HCT116 (cell line): ENCODE data around the gene ANKRD29. TPM values are rescaled to one million over a fixed set of nuclear protein-coding genes. Genes with fewer than 3 reads are reported as not detected.

Source experiments
- ATAC-seq: fragments of 200-7000 bp; cut with Tn5 transposase; 2 replicates; pipeline ENCODE4 v1.9.1; 2020; ENCODE audit warnings: mild to moderate bottlenecking, moderate library complexity
- BruUV-seq: library from RNA; stranded (reverse); fragments of 400-500 nt; replicated peaks from 2 replicates; lab custom pipeline; 2021; lab: Mats Ljungman, UMichigan
- CTCF ChIA-PET: fragments of 300-600 bp; sonication (Branson Sonifier 250); formaldehyde crosslinking; loops from one replicate; lab custom pipeline; 2021; ENCODE audit warnings: antibody characterized with exemption; lab: Charles Lee
- POLR2A ChIA-PET: fragments of 300-600, 350-600 bp; sonication (Branson Sonifier 250); formaldehyde crosslinking; loops from one replicate; lab custom pipeline; 2021; ENCODE audit warnings: antibody characterized with exemption; lab: Charles Lee
- RAD21 ChIA-PET, 2 experiments: fragments of 300-600 bp; sonication (Branson Sonifier 250); formaldehyde crosslinking; loops; one replicate each; lab custom pipeline; 2023; ENCODE audit warnings: low total read pairs in 2 of 2; ENCODE audit not compliant: uncharacterized antibody in 2 of 2, unreplicated experiment in 2 of 2, low non-redundant PET in 1 of 2; lab: Charles Lee
- DNase-seq: peaks from one replicate; pipeline ENCODE4 v3.0.0-alpha.2; 2010; ENCODE audit warnings: low read depth, low spot score
- H2AFZ ChIP-seq: fragments of 200-600 bp; shearing (Covaris generic), sonication (generic); 2 replicates; pipeline ENCODE4 v1.6.1; 2017; ENCODE audit warnings: low read depth, mixed run types, mixed read lengths, antibody characterized with exemption, low read length; ENCODE audit not compliant: poor library complexity, severe bottlenecking
- H3K27ac ChIP-seq: 2 replicates; pipeline ENCODE4 v1.5.1; 2012; ENCODE audit warnings: low read depth, low read length
- H3K27me3 ChIP-seq: fragments of 200-600 bp; sonication (generic); 2 replicates; pipeline ENCODE4 v1.6.1; 2016; ENCODE audit warnings: mixed run types, low read length, mixed read lengths; ENCODE audit not compliant: insufficient read depth
- H3K36me3 ChIP-seq, 2 experiments: fragments of 200-500 bp in 1 of 2; fragments of 200-600 bp in 1 of 2; sonication (Bioruptor generic) in 1 of 2; sonication (generic) in 1 of 2; 2 replicates each; pipeline versions ENCODE4 v1.5.1 to v1.6.1; 2014 to 2016; ENCODE audit warnings: low read length in 2 of 2, inconsistent platforms in 1 of 2, mixed read lengths in 1 of 2, mixed run types in 1 of 2; ENCODE audit not compliant: insufficient read depth in 2 of 2, control insufficient read depth in 1 of 2
- H3K4me1 ChIP-seq, 2 experiments: fragments of 200-600 bp in 1 of 2; sonication (generic) in 1 of 2; 2 replicates each; pipeline versions ENCODE4 v1.5.1 to v1.6.1; 2012 to 2017; ENCODE audit warnings: low read length in 2 of 2, inconsistent platforms in 1 of 2, mild to moderate bottlenecking in 1 of 2, mixed read lengths in 1 of 2, mixed run types in 1 of 2, moderate library complexity in 1 of 2; ENCODE audit not compliant: insufficient read depth in 2 of 2, control insufficient read depth in 1 of 2
- H3K4me2 ChIP-seq: fragments of 200-600 bp; sonication (generic); 2 replicates; pipeline ENCODE4 v1.6.1; 2017; ENCODE audit warnings: mixed run types, low read length, mixed read lengths
- H3K4me3 ChIP-seq, 2 experiments: fragments of 200-600 bp in 1 of 2; sonication (generic) in 1 of 2; replicated peaks in 1 of 2; 2 replicates each; pipeline ENCODE4 v1.5.1; 2011 to 2016; ENCODE audit warnings: low read length in 2 of 2, control low read depth in 1 of 2, low read depth in 1 of 2, mild to moderate bottlenecking in 1 of 2, mixed read lengths in 1 of 2, mixed run types in 1 of 2
- H3K79me2 ChIP-seq: fragments of 200-600 bp; sonication (generic); 2 replicates; pipeline ENCODE4 v1.6.1; 2017; ENCODE audit warnings: mild to moderate bottlenecking, mixed run types, low read length, moderate library complexity, mixed read lengths; ENCODE audit not compliant: insufficient read depth
- H3K9ac ChIP-seq: fragments of 200-600 bp; sonication (generic); 2 replicates; pipeline ENCODE4 v1.6.1; 2016; ENCODE audit warnings: low read length, mixed read lengths
- H3K9me2 ChIP-seq: fragments of 200-600 bp; sonication (generic), shearing (Covaris generic); 2 replicates; pipeline ENCODE4 v1.6.1; 2017; ENCODE audit warnings: mixed run types, mild to moderate bottlenecking, moderate library complexity; ENCODE audit not compliant: insufficient read depth
- H3K9me3 ChIP-seq, 2 experiments: fragments of 200-500 bp in 1 of 2; fragments of 200-600 bp in 1 of 2; sonication (Bioruptor generic) in 1 of 2; sonication (generic) in 1 of 2; 2 replicates each; pipeline ENCODE4 v1.6.1; 2014 to 2017; ENCODE audit warnings: low read length in 2 of 2, mixed read lengths in 2 of 2, inconsistent platforms in 1 of 2, low read depth in 1 of 2, mild to moderate bottlenecking in 1 of 2, mixed run types in 1 of 2, moderate library complexity in 1 of 2; ENCODE audit not compliant: control insufficient read depth in 1 of 2, insufficient read depth in 1 of 2
- H4K20me1 ChIP-seq: fragments of 200-600 bp; sonication (generic), shearing (Covaris generic); 2 replicates; pipeline ENCODE4 v1.6.1; 2017; ENCODE audit warnings: mixed run types, mild to moderate bottlenecking, moderate library complexity; ENCODE audit not compliant: insufficient read depth
- CBX3 ChIP-seq: IDR thresholded peaks from 2 replicates; pipeline ENCODE4 v1.6.1; 2012; ENCODE audit warnings: low read depth
- CEBPB ChIP-seq: IDR thresholded peaks from 2 replicates; pipeline ENCODE4 v1.6.1; 2012; ENCODE audit warnings: low read depth
- EGR1 ChIP-seq: IDR thresholded peaks from 2 replicates; pipeline ENCODE4 v1.6.1; 2012; ENCODE audit warnings: low read depth
- ELF1 ChIP-seq: IDR thresholded peaks from 2 replicates; pipeline ENCODE4 v1.6.1; 2012; ENCODE audit warnings: low read depth, borderline replicate concordance
- EZH2 ChIP-seq: fragments of 200-600 bp; sonication (generic); IDR thresholded peaks from 2 replicates; pipeline ENCODE4 v1.6.1; 2017; ENCODE audit warnings: antibody characterized with exemption, mixed run types
- POLR2A ChIP-seq: IDR thresholded peaks from 2 replicates; pipeline ENCODE4 v1.7.0; 2011; ENCODE audit warnings: borderline replicate concordance; ENCODE audit not compliant: insufficient read depth, insufficient read length; ENCODE audit errors: extremely low read depth
- POLR2AphosphoS5 ChIP-seq: IDR thresholded peaks from 2 replicates; pipeline ENCODE4 v1.6.1; 2011; ENCODE audit warnings: mild to moderate bottlenecking, low read depth, low read length, moderate library complexity
- SP1 ChIP-seq: IDR thresholded peaks from 2 replicates; pipeline ENCODE4 v1.6.1; 2012; ENCODE audit warnings: low read depth
- TCF7L2 ChIP-seq: IDR thresholded peaks from 2 replicates; pipeline ENCODE4 v1.7.0; 2011; ENCODE audit warnings: borderline replicate concordance, inconsistent platforms; ENCODE audit not compliant: insufficient read depth, insufficient read length; ENCODE audit errors: extremely low read depth
- YY1 ChIP-seq: IDR thresholded peaks from 2 replicates; pipeline ENCODE4 v1.6.1; 2011; ENCODE audit warnings: low read length, low read depth, moderate library complexity, mild to moderate bottlenecking; ENCODE audit not compliant: insufficient replicate concordance; ENCODE audit errors: extremely low read depth
- ZFX ChIP-seq: fragments of 450-650 bp; IDR thresholded peaks from 2 replicates; pipeline ENCODE4 v1.6.1; 2017
- intact Hi-C: fragments of 100-400 bp; cut with micrococcal nuclease; formaldehyde crosslinking; loops from 2 replicates; pipeline ENCODE4 v1.10.0; 2022
- total RNA-seq: library from RNA; stranded (reverse); gene quantifications from one replicate; pipeline ENCODE4 v1.2.1, GENCODE V29; 2021; ENCODE audit not compliant: unreplicated experiment
- TF ChIP-seq, protein P1 (sequence below): IDR thresholded peaks from 2 replicates; pipeline ENCODE4 v1.6.1; 2012
- TF ChIP-seq, protein P2 (sequence below): IDR thresholded peaks from 2 replicates; pipeline ENCODE4 v1.6.1; 2012

ANKRD29 gene
- total RNA-seq, 1 experiment from 2014 or later, result 8.8 TPM

DNA sequence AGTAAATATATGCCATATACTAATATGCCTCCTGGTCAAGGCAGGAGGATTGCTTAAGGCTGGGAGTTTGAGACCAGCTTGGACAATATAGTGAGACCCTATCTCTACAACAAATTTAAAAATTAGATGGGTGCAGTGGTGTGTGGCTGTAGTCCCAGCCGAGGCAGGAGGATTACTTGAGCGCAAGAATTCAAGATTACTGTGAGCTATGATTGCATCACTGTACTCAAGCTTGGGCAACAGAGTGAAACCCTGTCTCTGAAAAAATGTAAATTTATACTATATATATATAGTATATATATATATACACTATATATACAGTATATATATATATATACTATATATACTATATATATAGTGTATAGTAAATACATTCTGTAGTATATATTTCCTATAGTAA lies 46.5 kb downstream of the ANKRD29 start:
- no peaks in the 10 kb centered on the region for H3K4me1 ChIP-seq
- H3K4me2 ChIP-seq, result no peak overlapping the region
- no peaks in the 10 kb centered on the region for H3K36me3 ChIP-seq
- H3K4me3 ChIP-seq, result no peak overlapping the region
- H4K20me1 ChIP-seq, result no peaks in the 10 kb centered on the region
- ChIA-PET RAD21 (no interaction called here), CTCF (no interaction called here), POLR2A (interaction anchor here (1.7 kb wide), 1 partner anchor 11 kb away, joined by 4 read pairs; no protein-coding TSS in a partner anchor)
- H3K9me2 ChIP-seq, result no peaks in the 10 kb centered on the region
- H3K9me3 ChIP-seq, result no peaks in the 10 kb centered on the region
- ATAC-seq, result no peak
- no TSS peak for BruUV-seq
- no peak for DNase-seq
- H3K27ac ChIP-seq, result no peak overlapping the region
- H3K79me2 ChIP-seq, result no peaks in the 10 kb centered on the region
- TF ChIP-seq, protein P1, sequence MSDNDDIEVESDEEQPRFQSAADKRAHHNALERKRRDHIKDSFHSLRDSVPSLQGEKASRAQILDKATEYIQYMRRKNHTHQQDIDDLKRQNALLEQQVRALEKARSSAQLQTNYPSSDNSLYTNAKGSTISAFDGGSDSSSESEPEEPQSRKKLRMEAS, result no peak
- TF ChIP-seq CBX3, result no peak
- TF ChIP-seq SP1, result no peak
- TF ChIP-seq EGR1, result no peak
- TF ChIP-seq YY1, result no peak
- TF ChIP-seq, protein P2, sequence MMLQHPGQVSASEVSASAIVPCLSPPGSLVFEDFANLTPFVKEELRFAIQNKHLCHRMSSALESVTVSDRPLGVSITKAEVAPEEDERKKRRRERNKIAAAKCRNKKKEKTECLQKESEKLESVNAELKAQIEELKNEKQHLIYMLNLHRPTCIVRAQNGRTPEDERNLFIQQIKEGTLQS, result no peak
- TF ChIP-seq TCF7L2, result no peak
- no peak for TF ChIP-seq POLR2AphosphoS5
- TF ChIP-seq CEBPB, result no peak
- no peak for TF ChIP-seq POLR2A
- TF ChIP-seq ELF1, result no peak
- TF ChIP-seq EZH2, result no peak
- TF ChIP-seq ZFX, result no peak
- intact Hi-C loops, result no loop called here
- H3K9ac ChIP-seq, result no peak overlapping the region
- H2AFZ ChIP-seq, result no peak overlapping the region
- no peaks in the 10 kb centered on the region for H3K27me3 ChIP-seq
